Anterior cingulate cortex (tissue), 58 donors: ENCODE results near the gene BSG.
"Not testable (repeated sequence)": the region's sequence is repeated elsewhere in the genome, so short reads cannot be mapped to it uniquely, and the experiment has no call there.

Source experiments
- DNase-seq, 58 donors: peaks; one replicate each; lab custom pipeline; 2025; lab: John Stamatoyannopoulos, UW

Gene BSG

GRCh38 chr19:616747-617526 is 44.5 kb downstream of the BSG start:
- DNase-seq = no peak

- no peak for DNase-seq
Observed at GRCh38 chr19:617551-618246, 45.3 kb downstream of the BSG start.

- no peak for DNase-seq
Observed at GRCh38 chr19:618247-618619, 45.8 kb downstream of the BSG start.

- DNase-seq = no peak
Observed at GRCh38 chr19:618674-619285, 46.4 kb downstream of the BSG start.

- DNase-seq = no peak
Observed at GRCh38 chr19:619286-620002, 47.0 kb downstream of the BSG start.

GRCh38 chr19:620166-620862 is 47.9 kb downstream of the BSG start:
- DNase-seq = no peak

- not testable (repeated sequence) for DNase-seq
Observed at GRCh38 chr19:621191-621590, 48.8 kb downstream of the BSG start.

- DNase-seq = no peak
Observed at GRCh38 chr19:621819-622218, 49.4 kb downstream of the BSG start.

- DNase-seq = no peak
Observed at GRCh38 chr19:622666-623065, 50.3 kb downstream of the BSG start.

GRCh38 chr19:623175-623916 is 51.0 kb downstream of the BSG start:
- no peak for DNase-seq

- peak in 3 of 58 donors; percentile 13 to 50 (median 18) for DNase-seq
Observed at GRCh38 chr19:623974-624373, 51.6 kb downstream of the BSG start.

- DNase-seq = no peak
Observed at GRCh38 chr19:624433-625109, 52.2 kb downstream of the BSG start.

- DNase-seq = no peak
Observed at GRCh38 chr19:625257-625656, 52.9 kb downstream of the BSG start.

GRCh38 chr19:626566-626965 is 54.2 kb downstream of the BSG start:
- not testable (repeated sequence) for DNase-seq

- DNase-seq = peak in 1 of 58 donors; percentile 5
Observed at GRCh38 chr19:628168-628567, 55.8 kb downstream of the BSG start.

- not testable (repeated sequence) for DNase-seq
Observed at GRCh38 chr19:629515-629914, 57.1 kb downstream of the BSG start.

- DNase-seq = peak in 1 of 58 donors; percentile 15
Observed at GRCh38 chr19:629961-630714, 57.7 kb downstream of the BSG start.

- DNase-seq = no peak
Observed at GRCh38 chr19:632579-633067, 60.2 kb downstream of the BSG start.
